NCI-H146 treated with DMSO at 0.1 percent for 48 hours (cell line): ENCODE measurements around the gene TGM2.
A peak's percentile ranks its signal among the peaks of the same experiment; 100 is the strongest.

Experiments used
- DNase-seq: peaks from one replicate; lab custom pipeline; 2025; ENCODE audit not compliant: unreplicated experiment; lab: John Stamatoyannopoulos, UW

Gene TGM2

DNA sequence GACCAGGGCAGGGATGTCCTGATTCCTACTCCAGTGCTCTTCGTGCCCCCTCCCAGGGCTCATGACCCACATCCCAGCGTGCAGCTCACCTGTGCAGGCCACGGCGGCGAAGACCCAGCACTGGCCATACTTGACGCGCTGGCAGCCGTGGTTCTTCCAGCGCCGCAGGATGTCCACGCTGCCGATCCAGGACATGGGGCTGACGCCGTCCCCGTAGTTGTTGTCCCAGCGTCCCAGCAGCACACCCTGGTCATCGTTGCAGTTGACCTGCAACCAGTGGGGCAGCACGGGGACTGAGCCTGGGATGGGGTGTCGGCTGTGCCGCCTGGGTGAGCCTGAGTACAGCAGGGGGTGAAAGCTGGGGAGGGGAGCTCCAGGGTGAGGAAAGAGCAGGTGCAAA lies 18.4 kb downstream of the TGM2 start:
- no peak for DNase-seq

DNA sequence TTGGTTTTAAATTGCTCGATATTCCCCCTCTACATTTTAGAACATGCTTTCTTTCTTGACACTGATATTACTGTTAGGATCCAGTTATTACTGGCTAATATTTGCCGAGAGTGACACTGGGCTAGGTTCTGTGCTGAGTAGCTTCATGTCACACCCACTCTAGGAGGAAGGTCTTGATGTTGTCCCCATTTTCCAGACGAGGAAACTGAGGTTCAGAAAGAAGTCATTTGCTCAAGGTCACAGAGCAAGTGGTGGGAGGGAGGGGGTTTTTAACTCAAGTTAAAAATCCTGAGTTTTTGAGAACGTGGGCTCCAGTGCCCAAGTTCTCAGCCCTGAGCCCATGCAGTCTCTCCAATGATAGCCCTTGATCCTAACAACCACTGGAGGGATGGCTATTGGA lies 18.9 kb downstream of the TGM2 start:
- no peak for DNase-seq

DNA sequence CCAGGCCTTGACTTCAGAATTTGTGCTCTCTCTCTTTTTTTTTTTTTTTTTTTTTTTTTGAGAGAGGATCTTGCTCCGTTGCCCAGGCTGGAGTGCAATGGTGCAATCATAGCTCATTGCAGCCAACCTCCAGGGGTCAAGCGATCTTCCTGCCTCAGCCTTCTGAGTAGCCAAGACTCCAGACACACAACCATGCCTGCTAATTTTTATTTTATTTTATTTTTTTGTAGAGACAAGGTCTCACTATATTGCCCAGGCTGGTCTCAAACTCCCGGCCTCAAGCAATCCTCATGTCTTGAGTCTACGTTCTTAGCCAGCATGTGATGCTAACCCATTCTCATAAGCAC lies 19.4 kb downstream of the TGM2 start:
- DNase-seq = no peak

DNA sequence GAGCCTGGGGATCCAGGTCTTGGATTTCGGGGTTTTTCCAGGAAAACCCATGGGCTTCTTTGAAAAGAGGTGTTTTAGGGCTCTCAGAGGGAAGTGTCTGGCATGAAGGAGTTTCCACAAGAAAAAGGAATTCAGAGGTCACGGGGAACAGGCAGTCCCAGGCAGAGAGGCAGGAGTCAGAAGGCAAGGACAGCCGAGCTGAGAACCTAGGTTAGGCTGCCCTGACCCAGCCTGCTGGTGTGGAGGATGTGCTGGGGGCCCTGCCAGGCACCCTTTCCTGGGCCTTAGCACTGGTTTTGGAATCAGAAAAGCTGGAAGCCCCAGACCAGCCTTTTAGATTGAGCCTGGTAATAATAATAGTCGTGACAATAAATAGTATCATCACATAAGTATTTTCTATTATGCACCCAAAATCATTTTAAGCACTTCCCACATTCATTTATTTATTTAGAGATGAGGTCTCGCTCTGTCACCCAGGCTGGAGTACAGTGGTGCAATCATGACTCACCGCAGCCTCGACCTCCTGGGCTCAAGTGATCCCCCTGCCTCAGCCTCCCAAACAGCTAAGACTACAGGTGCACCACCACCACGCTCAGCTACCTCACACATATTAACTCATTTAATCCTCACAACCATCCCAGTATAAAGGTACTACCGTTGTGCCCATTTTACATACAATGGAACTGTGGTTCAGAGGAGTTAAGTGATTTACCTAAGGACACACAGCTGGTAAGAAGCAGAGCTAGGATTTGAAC lies 19.9 kb downstream of the TGM2 start:
- DNase-seq = no peak

DNA sequence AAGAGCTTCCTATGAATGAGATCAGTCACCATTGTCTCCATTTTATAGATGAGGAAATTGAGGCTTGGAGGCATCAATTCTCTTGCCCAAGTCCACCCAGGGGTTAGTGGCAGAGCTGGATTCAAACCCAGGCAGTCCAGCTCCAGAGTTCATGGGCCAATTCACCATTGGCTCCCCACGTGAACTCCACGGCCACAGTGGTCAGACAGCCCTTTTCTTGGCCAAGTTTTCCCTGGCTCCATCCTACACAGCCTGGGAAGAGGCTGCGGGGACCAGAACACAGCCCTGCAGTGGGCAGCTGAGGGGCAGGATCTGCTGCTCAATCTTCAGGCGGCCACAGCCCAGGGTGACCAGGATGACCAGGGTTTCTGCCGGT lies 20.5 kb downstream of the TGM2 start:
- no peak for DNase-seq

DNA sequence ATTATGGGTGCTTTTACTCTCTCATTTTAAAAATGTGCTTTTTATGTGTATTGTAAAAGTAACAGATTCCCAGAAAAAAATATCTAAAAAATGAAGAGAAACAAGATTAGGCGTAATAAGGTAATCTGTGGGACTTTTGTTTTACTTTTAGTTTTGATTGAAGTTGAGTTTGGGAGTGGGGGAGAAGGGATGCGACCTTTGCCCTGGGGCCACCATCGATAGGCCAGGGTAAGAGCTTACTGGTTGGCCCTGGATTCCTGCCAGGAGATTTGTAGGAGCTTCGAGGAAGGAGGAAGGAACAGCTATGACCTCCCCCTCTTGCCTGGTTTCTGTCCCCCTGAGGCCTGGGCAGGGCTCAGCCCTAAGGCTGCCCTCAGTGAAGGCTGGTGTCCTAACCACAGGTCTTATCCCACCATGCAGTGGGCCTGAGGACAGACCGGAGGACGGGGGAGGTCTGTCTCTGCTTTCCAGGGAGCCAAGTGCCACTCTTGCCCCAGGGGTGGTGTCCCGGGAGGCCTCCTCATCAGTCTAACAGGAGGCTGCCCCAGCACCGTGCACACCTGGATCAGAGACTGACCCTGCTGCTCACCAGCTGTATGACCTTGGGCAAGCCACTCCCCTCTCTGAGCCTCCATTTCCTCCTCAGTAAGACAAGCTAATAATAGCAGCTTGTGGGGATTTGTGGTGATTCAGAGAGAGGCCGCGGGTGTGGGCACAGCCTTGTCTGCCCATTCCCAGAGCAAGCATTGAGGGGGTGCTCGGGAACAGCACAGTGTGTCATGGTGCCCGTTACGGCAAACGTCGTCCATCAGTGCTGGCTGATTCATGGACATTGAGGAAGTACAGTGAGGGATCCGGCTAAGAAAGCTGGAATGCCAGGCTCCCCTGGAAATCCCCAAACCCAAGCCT lies 21.2 kb downstream of the TGM2 start:
- no peak for DNase-seq

DNA sequence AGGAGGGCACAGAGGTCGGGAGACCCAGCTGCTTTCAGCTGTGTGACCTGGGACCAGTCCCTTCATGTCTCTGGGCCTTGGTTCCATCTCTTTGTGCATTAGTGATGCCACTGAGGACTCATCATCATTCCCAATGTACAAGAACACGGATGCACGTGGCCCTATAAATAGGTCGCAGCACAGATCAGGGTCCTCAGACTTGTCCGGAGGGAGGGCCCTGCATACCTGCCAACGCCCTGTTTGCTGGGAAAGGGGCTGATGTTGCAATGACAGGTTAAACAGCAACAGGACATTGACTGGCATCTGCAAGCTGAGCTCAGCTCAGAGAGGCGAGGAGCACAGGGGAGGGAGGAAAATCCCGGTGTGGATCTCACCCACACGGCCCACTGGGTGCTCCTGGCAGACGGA lies 21.8 kb downstream of the TGM2 start:
- no peak for DNase-seq

DNA sequence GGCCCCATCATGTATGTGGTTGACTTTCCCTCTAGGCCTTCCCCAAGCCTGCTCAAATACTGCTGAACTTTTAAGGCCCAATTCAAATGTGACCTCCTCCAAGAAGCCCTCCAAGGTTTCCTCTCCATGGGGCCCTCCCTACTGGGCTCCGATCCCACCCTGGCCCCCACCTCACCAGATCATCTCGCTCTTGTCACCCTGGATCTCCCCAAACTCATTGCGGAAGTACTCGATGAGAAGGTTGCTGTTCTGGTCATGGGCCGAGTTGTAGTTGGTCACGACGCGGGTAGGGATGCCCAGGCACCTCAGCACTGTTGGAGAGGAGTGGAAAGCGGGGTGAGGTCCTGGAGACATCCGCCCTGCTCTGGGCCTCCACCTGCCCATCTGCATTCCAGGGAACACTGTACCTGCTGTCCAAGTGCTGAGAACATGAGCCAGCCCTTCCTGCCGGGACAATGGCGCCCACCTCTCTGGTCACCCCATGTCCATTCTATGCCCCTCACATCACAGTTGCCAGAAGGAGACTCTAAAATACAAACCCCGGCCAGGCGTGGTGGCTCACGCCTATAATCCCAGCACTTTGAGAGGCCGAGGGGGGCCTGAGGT lies 23.1 kb downstream of the TGM2 start:
- no peak for DNase-seq

DNA sequence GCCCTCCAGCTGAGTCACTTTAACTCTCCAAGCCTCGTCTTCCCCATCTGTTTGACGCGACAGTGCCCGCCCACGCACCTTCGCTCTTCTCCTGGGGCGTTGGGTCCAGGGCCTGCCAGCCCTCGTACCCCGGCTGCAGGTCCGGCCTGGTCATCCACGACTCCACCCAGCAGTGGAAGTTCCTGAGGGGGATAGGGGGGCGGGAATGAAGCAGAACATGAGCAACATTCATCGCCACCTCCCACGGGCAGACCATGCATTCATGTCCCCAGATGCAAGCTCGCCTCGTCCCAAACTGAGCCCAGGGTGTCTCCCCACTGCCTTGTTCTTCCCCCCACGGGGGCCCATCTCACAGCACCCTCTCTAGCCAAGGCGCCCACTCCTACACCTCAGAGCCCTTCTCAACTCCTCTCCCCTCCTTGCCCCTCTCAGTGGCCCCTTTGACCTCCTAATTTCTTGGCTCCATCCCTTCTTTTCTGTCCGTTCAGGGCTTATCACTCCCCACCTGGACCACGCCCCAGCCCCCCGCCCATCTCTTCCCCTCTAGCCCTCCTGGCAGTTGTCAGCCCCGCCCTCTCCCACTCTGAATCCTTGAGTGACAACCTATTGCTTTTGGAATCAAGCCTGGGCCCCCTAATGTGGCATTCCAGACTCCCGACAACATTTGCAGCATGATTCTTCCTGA lies 23.7 kb downstream of the TGM2 start:
- DNase-seq = no peak

DNA sequence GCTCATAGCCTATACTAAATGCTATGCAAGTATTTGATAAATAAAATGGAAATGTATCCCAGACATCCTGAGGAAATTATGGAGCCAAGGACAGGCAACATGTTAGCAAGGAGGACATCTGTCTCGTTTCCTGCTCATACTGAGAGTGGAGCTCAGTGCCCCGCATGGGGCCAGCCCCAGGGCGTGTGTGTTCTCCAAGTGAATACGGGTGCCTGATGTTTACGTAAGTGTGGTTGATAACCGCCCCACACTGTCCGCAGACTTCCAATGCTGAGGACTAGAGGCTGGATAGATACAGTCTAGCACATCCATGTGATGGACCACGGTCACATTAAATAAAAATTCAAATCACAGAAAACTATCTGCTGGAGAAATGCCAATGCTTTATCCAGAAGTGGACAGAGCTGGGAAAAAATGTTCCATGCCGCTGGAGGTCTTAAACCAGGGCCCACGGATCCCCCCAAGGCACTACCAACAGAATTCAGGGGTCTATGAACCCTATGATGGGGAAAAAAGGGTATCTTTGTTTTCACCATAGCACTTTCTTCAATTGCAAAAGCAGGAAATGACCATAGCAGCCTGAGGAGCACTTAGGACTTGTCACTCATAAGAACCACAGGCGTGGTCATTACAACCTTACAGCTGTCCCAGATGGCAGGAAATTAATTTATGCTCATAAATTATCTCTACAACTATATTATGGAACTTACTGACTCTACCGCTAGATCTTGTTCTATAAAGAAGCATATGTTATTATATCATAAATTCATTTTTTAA lies 24.9 kb downstream of the TGM2 start:
- DNase-seq = peak; percentile 74

DNA sequence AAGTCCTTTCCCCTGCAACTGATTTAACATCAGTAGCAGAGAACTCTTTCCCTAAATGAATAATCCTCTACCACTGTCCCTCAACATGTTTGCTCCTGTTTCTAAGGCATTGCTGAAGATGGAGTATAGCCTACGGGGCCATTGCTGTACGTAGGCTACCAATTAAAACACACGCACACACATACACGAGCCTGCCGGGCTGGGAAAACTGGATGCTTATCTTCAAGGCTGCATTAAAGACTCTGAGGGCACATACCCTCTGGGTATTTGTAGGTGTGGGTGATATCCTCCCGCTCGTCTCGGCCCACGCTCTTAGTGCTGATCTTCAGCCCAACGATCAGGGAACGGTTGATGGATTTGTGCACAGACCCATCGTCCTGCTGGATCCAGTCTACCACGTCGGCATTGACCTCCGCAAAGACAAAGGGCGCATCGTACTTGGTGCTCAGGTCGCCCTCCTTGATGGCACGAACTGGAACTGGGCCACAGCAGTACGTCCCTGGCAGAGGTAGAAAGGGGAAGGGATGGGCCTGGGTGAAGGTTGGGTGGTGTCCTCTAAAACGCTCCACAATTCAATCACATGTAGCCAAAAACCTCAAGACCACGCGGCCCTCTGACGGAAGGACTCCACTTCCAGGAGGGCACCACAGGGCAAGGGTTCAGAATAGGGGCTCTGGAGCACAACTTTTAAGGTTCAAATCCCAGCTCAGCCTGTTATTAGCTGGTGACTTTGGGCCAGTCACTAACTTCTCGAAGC lies 25.7 kb downstream of the TGM2 start:
- no peak for DNase-seq

DNA sequence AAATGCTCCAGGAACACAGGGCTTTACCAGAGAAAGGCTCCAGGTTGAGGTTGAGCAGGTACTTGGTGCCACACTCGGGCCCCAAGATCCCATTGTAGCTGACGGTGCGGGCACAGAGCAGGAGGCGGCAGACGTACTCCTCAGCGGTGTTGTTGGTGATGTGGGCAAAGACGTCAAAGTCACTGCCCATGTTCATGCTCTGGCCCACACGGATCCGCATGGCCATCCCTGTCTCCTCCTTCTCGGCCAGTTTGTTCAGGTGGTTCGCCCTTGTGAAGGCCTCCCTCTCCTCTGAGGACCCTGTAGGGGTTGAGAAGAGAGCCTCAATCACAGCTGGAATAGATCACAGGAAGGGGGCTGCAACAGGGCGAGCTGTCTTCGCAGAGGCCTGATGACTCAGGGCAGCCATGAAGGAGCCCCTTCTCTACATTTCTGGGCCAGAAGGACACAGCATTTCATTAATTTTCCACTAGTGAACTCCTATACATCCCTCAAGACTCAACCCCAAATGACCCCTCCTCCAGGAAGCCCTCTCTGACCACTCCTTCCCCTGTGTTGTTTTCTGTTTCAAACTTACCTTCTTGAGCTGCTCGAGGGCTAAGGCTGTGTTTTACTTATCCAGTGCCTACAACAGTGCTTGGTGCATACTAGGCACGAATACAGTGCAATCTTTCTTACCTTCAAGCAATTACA lies 26.8 kb downstream of the TGM2 start:
- DNase-seq = no peak

DNA sequence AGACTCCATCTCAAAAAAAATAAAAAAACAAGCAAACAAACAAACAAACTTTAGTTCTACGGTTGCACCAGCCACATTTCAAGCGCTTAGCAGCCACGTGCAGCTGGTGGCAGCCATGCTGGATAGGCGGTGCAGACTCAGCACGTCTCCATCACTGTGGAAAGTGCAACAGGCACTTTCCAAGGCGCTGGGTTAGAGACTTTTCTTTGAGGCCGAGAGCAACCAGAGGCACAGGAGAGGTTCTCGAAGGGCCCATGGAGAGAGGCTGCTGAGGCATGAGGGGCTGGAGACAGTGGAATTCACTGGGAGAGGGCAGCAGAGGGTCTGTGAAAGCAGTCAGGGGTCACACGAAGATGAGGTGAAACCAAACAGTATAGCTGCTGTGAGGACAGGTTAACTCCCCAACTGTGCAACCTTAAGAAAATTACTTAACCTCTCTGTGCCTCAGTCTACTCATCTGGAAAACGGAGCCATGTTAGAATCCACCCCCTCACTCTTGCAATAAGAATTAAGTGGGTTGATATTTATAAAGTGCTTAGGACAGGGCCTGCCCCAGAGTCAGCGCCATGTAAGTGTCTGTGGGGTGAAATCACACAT lies 27.5 kb downstream of the TGM2 start:
- no peak for DNase-seq

DNA sequence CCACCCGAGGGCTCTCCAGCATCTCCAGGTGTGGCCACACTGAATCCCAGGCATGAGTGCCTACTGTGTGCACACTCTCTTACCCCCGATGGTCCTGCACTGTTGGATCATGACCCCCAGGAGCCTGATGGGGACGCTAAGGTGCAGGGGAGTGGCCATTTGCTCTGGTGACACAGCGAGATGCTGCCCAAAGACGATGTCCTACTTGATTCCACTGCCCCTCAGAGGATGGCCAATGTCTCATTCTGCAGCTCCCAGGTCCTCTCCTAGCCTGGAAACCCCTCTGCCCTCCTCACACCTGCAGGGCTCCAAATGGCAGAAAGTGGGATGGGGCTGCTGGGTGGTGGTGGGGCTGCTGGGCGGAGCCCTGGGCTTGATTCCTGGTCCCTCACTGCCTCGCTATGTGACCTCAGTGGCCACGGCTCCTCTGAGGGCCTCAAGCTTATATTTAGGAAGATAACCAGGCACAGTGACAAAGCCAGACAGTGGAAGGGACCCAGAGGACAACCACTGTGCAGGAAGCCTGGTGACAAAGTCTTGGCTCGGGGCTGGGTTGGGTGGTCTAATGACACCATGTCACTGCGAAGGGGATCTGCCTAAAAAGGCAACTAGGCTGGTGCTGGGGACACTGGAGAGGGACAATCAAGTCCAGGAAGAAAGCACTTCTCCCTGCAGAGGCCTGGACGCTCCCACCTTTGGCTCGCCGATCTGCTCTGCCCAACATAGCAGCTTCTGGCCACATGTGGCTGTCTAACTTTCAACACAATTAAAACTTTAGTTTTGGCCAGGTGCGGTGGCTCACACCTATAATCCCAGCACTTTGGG lies 28.4 kb downstream of the TGM2 start:
- DNase-seq = no peak

DNA sequence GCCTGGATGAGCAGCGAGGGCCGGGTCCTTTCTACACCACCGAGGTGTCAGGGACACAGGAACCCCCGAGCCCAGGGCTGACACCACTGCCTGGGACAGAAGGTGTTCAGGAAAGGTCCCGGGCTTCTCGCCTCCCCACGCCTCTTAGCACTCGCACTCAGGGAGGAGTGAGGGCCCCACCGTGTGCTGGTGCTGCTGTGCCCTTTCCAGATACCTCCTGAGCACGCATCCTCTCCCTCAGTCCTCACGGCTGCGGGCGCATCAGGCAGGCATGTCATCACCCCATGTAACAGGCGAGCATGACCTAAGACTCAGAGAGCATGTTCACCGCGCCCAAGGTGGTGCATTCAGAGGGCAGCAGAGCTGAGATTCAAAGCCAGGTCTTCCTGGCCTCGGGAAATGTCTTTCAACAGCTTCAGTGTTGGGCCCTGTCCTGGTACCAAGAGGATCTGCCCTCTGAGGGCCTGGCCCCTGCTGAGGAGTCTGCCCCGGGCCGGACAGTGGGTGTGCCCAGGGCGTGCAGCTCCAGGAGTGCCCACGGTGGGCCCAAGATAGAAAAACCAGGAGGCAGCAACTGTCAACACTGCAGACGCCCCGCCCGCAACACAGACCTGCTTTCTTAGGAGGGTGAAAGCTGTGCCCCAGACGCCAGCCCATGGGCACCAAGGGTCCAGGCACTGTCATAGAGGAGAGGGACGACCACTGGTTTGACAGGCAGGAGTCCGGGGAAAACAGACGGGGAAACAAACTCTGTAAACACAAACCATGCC lies 29.2 kb downstream of the TGM2 start:
- no peak for DNase-seq

DNA sequence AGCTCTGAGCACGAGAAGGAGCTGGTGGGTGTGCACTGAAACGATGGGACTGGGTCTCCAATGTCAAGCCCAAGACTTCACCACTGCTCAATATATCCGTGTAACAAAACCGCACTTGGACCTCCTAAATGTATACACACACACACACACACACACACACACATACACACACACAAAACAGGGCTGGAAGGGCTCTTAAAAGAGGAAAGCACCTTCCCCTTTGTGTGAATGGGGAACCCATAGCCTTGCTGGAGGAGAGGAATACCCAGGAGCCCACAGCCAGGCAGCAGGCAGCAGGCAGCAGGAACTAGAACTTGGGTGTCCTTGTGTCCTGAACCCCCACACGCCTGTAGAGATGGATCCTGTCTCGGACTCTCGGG lies 29.8 kb downstream of the TGM2 start:
- DNase-seq = no peak

DNA sequence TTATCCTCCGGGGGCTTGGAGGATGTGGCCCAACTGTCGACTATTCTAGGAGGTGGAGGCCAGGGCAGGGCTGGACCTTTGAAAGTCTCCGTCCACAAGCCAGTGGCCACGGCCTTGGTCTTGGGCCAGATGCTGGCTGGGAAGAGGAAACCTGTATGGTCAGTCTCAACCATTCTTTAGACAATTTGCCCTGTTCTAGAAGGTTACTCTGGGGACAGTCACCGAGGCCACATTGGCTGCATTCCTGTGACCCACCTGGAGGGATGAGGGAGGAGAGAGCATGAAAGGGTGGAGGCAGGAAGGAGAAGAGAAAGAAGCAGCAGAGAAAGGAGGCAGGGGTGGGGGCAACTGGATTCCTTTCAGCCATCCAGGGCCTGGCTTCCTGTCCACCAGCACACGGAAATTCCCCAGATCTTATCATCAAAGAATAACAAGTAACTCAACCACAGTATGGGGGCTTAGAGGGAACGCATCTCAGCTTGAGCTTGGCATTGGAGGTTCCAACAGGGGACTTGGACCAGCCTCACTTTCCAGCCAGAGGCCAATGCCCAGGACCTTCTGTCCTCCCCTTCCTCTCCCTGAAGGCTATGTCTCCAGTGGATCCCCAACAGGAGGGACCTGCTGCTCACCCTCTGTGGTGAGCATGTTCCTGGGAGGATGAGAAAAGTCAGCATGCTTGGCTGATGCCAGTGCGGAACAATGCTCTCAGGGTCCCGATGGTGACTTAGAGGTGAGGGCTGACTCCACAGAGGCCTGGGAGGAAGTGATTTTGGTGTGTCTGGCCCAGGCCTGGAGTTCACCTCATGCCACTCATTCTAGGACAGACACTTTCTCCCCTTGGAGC lies 30.4 kb downstream of the TGM2 start:
- no peak for DNase-seq
